CD4-positive, alpha-beta T cell treated with Interferon gamma for 1 hour (primary cell): ENCODE measurements around the gene DTNBP1.
"Not testable (repeated sequence)": the region's sequence is repeated elsewhere in the genome, so short reads cannot be mapped to it uniquely, and the experiment has no call there.

Experiments
- DNase-seq: peaks from one replicate; pipeline ENCODE4 v3.0.0-alpha.2; 2020

Gene DTNBP1

GRCh38 chr6:15662326-15663129, at the start of gene DTNBP1:
TSS of gene DTNBP1 (minus strand) at chr6:15663028. CDS start at chr6:15662869, 159 bp downstream.
- DNase-seq: peak; percentile 86

- no peak for DNase-seq
These were observed 46.9 kb upstream of the DTNBP1 start for GRCh38 chr6:15709651-15710269.

GRCh38 chr6:15708231-15708630, 45.4 kb upstream of the DTNBP1 start:
- no peak for DNase-seq

- DNase-seq: no peak
These were observed 43.2 kb upstream of the DTNBP1 start for GRCh38 chr6:15705981-15706380.

- DNase-seq: no peak
These were observed 35.6 kb upstream of the DTNBP1 start for GRCh38 chr6:15698471-15698870.

GRCh38 chr6:15697895-15698294, 35.1 kb upstream of the DTNBP1 start:
- no peak for DNase-seq

- peak; percentile 81 for DNase-seq
These were observed 28.5 kb upstream of the DTNBP1 start for GRCh38 chr6:15691250-15691869.

- DNase-seq: no peak
These were observed 27.7 kb upstream of the DTNBP1 start for GRCh38 chr6:15690510-15690909.

- DNase-seq: no peak
These were observed 27.0 kb upstream of the DTNBP1 start for GRCh38 chr6:15689586-15690482.

- DNase-seq: no peak
These were observed 22.8 kb upstream of the DTNBP1 start for GRCh38 chr6:15685619-15686018.

GRCh38 chr6:15682965-15683822, 20.4 kb upstream of the DTNBP1 start:
- DNase-seq: no peak

- no peak for DNase-seq
These were observed 19.1 kb upstream of the DTNBP1 start for GRCh38 chr6:15681946-15682345.

GRCh38 chr6:15678514-15678913, 15.7 kb upstream of the DTNBP1 start:
- no peak for DNase-seq

- DNase-seq: no peak
These were observed 15.0 kb upstream of the DTNBP1 start for GRCh38 chr6:15677822-15678221.

GRCh38 chr6:15675536-15676220, 12.8 kb upstream of the DTNBP1 start:
- no peak for DNase-seq

GRCh38 chr6:15674690-15675386, 12.0 kb upstream of the DTNBP1 start:
- DNase-seq: no peak

GRCh38 chr6:15673666-15674065, 10.8 kb upstream of the DTNBP1 start:
- no peak for DNase-seq

GRCh38 chr6:15672818-15673217, 10.0 kb upstream of the DTNBP1 start:
- DNase-seq: no peak

- peak; percentile 16 for DNase-seq
These were observed 9.5 kb upstream of the DTNBP1 start for GRCh38 chr6:15672291-15672690.

GRCh38 chr6:15668918-15669317, 6.1 kb upstream of the DTNBP1 start:
- DNase-seq: no peak

GRCh38 chr6:15666896-15667295, 4.1 kb upstream of the DTNBP1 start:
- not testable (repeated sequence) for DNase-seq
